HL-60 (cell line): ENCODE data around the gene C2orf72.

Experiments
- DNase-seq, 2 experiments: peaks; one replicate each; pipeline ENCODE4 v3.0.0-alpha.2; 2010 to 2020; ENCODE audit warnings: low read depth in 1 of 2, low spot score in 1 of 2
- H3K27ac ChIP-seq: fragments of 250-450 bp; sonication (Bioruptor Pico); replicated peaks from 2 replicates; pipeline ENCODE4 v1.5.1; 2020; ENCODE audit warnings: mild to moderate bottlenecking, moderate library complexity
- H3K27me3 ChIP-seq: fragments of 250-450 bp; sonication (Bioruptor Pico); 2 replicates; pipeline ENCODE4 v1.5.1; 2021; ENCODE audit warnings: mild to moderate bottlenecking, moderate library complexity; ENCODE audit not compliant: insufficient read depth, poor library complexity, severe bottlenecking
- H3K4me3 ChIP-seq: replicated peaks from 2 replicates; pipeline ENCODE4 v1.5.1; 2011; ENCODE audit warnings: mild to moderate bottlenecking, control low read depth, low read length; ENCODE audit not compliant: insufficient read depth
- CTCF ChIP-seq: IDR thresholded peaks from one replicate; pipeline ENCODE4 v1.5.1; 2011; ENCODE audit warnings: low read length, control low read depth, inconsistent platforms; ENCODE audit not compliant: insufficient read depth
- GABPA ChIP-seq: IDR thresholded peaks from 2 replicates; pipeline ENCODE4 v1.6.1; 2012; ENCODE audit warnings: low read depth
- POLR2AphosphoS5 ChIP-seq: IDR thresholded peaks from 2 replicates; pipeline ENCODE4 v1.6.1; 2012; ENCODE audit warnings: low read depth
- REST ChIP-seq: IDR thresholded peaks from 2 replicates; pipeline ENCODE4 v1.6.1; 2012; ENCODE audit warnings: low read depth; ENCODE audit not compliant: insufficient replicate concordance
- SPI1 ChIP-seq: IDR thresholded peaks from 2 replicates; pipeline ENCODE4 v1.6.1; 2012; ENCODE audit warnings: low read depth, mild to moderate bottlenecking, borderline replicate concordance

The C2orf72 gene

GRCh38 chr2:231068525-231069222, 31.4 kb downstream of the C2orf72 start:
- TF ChIP-seq CTCF (no peak), REST (no peak), POLR2AphosphoS5 (no peak), SPI1 (no peak), GABPA (no peak)
- Histone ChIP-seq H3K4me3 (no peak overlapping the region), H3K27me3 (no peaks in the 10 kb centered on the region), H3K27ac (no peak overlapping the region)
- no peak for DNase-seq

GRCh38 chr2:231069379-231070054, 32.2 kb downstream of the C2orf72 start:
- TF ChIP-seq REST (no peak), SPI1 (no peak), POLR2AphosphoS5 (no peak), CTCF (no peak), GABPA (no peak)
- DNase-seq = no peak

GRCh38 chr2:231084565-231084964, 47.2 kb downstream of the C2orf72 start:
- H3K27me3 ChIP-seq = no peaks in the 10 kb centered on the region
- peak in 1 of 2 experiments; percentile 45 for DNase-seq

More at GRCh38 chr2:231069379-231070054, 32.2 kb downstream of the C2orf72 start:
- Histone ChIP-seq H3K27me3 (no peaks in the 10 kb centered on the region), H3K4me3 (no peak overlapping the region), H3K27ac (no peak overlapping the region)

More at GRCh38 chr2:231084565-231084964, 47.2 kb downstream of the C2orf72 start:
- TF ChIP-seq REST (no peak), SPI1 (peak; percentile 76; the same call in 1 of the 2 replicates)
- Histone ChIP-seq H3K27ac (no peak overlapping the region), H3K4me3 (no peak overlapping the region)
